Ascending aorta (tissue), 2 donors: ENCODE data around the gene ETV1. TPM values are rescaled to one million over a fixed set of nuclear protein-coding genes. Genes with fewer than 3 reads are reported as not detected.
A peak's percentile ranks its signal among the peaks of the same experiment; 100 is the strongest.

Experiments
- DNase-seq, 2 donors: peaks; one replicate each; pipeline ENCODE4 v3.0.0-alpha.2; 2019; ENCODE audit warnings: low spot score in 2 of 2
- H3K27ac ChIP-seq, 2 donors: fragments of 200-600 bp; sonication (generic); one replicate each; pipeline ENCODE4 v1.5.1; 2016 to 2017; ENCODE audit warnings: mild to moderate bottlenecking in 1 of 2
- H3K27me3 ChIP-seq: fragments of 200-600 bp; sonication (generic); one replicate; pipeline ENCODE4 v1.5.1; 2017
- H3K36me3 ChIP-seq, 2 donors: fragments of 200-600 bp; sonication (generic); one replicate each; pipeline ENCODE4 v1.5.1; 2016
- H3K4me1 ChIP-seq, 2 donors: fragments of 200-600 bp; sonication (generic); one replicate each; pipeline ENCODE4 v1.5.1; 2016 to 2017; ENCODE audit warnings: mild to moderate bottlenecking in 1 of 2
- H3K4me3 ChIP-seq, 2 donors: fragments of 200-600 bp; sonication (generic); one replicate each; pipeline ENCODE4 v1.5.1; 2016 to 2017; ENCODE audit warnings: mild to moderate bottlenecking in 1 of 2
- H3K9me3 ChIP-seq, 2 donors: fragments of 200-600 bp; sonication (generic); one replicate each; pipeline ENCODE4 v1.5.1; 2016
- CTCF ChIP-seq, 3 experiments: fragments of 200-600 bp in 2 of 3; fragments of 450-650 bp in 1 of 3; sonication (generic) in 2 of 3; IDR thresholded peaks; one replicate each; pipeline ENCODE4 v1.5.1; 2016 to 2019; ENCODE audit warnings: antibody characterized with exemption in 3 of 3, mild to moderate bottlenecking in 1 of 3, moderate library complexity in 1 of 3
- intact Hi-C: fragments of 100-400 bp; cut with DNase I; formaldehyde crosslinking; loops from one replicate; pipeline ENCODE4 v1.15.1; 2023
- total RNA-seq: library from RNA; depleted of rRNA; stranded (reverse); fragments of >200 nt; gene quantifications from one replicate; pipeline ENCODE4 v1.1.0, GENCODE V29; 2016

ETV1 gene
- 5.3 TPM for total RNA-seq

DNA sequence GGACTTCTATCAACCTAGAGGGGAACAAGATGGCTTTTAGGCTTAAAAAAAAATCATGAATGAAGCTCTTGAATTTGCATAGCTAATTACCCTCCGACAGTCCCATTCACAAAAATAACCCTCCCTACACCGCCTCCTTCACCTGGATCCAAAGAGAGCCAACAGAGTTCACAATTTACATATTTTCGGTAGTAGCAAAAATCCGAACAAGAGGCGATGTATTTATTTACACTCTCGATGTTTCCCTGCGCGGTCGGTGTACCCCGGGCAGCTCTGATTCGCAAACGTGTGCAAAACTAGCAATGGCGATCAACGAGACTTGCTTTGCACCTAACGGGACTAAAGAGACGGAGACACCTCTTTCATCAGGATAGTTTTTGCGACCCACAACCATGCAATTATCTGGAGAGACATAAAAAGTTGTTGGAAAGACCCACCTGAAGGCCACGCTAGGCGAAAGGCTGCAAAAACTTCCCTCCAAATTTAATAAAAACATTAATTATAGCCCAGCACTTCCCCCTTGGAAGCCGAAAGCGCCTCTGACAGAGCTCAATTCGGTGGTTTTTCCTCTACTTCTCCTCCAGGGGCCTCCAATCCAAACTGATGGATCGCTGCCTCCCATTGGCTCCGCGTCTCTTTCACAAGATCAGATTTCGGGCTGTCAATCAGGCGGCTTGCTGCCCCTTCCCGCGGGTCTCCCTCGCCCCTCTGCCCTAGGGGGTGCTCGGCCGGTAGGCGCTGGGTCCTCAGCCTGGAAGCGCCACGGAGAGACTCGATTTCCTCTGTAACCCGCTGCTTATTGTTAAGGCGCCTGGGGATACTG is at the start of gene ETV1:
Gene ETV1 (minus strand): TSS at position 541 of the 823 bp plus-strand sequence. CDS start 614 bp downstream, outside the sequence.
- no peaks in the 10 kb centered on the region for H3K27me3 ChIP-seq
- peak in 2 of 3 experiments; percentile 24 to 42 for TF ChIP-seq CTCF (IDR thresholded peaks at IDR 0.05)
- no peaks in the 10 kb centered on the region for H3K9me3 ChIP-seq
- H3K27ac ChIP-seq = peak within 1 kb of the TSS; percentile 91 to 93
- peak within 1 kb of the TSS; percentile 79 to 94 for H3K4me3 ChIP-seq
- H3K4me1 ChIP-seq = peaks cover 0 to 6% of the 10 kb centered on the region in 2 donors
- intact Hi-C loops = loop anchor here (5.0 kb wide), 1 partner anchor 67 kb away; no protein-coding TSS in a partner anchor
- peak in 1 of 2 donors; percentile 81 for DNase-seq
- no peaks in the 10 kb centered on the region for H3K36me3 ChIP-seq

DNA sequence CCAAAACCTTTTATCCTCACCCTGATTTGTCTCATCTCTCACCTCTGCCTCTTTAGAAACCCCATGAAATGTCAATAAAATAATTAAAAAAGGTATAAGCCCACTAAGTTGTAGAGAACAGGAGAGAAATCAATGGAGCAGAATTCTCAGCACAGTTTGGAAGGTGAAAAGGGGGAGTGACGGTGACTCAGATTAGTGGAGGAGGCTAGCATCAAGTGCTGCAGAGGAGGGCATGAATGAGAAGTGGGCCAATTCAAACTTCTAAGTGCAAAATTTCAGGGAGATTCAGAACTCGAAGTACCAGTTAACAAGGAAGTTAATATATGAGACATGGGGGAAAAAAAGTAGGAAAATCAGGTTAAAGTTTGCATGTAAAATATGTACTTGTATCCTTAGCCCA is 34.9 kb upstream of the ETV1 start:
- intact Hi-C loops = no loop called here
- no peaks in the 10 kb centered on the region for H3K4me1 ChIP-seq
- H3K9me3 ChIP-seq = no peaks in the 10 kb centered on the region
- no peaks in the 10 kb centered on the region for H3K27me3 ChIP-seq
- no peaks in the 10 kb centered on the region for H3K36me3 ChIP-seq
- no peak overlapping the region for H3K27ac ChIP-seq
- DNase-seq = no peak
- TF ChIP-seq CTCF (IDR thresholded peaks at IDR 0.05) = no peak
- H3K4me3 ChIP-seq = no peak overlapping the region

DNA sequence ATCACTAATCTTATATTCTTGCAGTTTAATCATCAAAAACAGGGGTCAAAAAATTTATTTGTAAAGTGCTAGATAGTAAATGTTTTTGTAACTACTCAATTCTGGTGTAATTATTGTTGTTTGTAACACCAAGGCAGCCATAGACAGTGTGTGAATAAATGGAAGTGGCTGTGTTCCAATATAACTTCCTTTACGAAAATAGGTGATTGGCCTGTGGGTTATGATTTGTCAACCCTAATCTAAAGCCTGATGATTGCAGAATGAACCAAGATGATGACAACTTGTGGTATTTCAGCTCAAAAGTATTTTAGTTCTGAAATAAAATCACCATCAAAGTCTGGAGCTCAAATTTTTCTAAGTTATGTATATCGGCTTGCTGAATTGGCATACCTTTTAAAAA is 34.4 kb upstream of the ETV1 start:
- H3K27ac ChIP-seq = no peak overlapping the region
- H3K4me1 ChIP-seq = no peaks in the 10 kb centered on the region
- H3K9me3 ChIP-seq = no peaks in the 10 kb centered on the region
- DNase-seq = no peak
- no peaks in the 10 kb centered on the region for H3K36me3 ChIP-seq
- TF ChIP-seq CTCF (IDR thresholded peaks at IDR 0.05) = no peak
- intact Hi-C loops = no loop called here
- no peaks in the 10 kb centered on the region for H3K27me3 ChIP-seq
- H3K4me3 ChIP-seq = no peak overlapping the region

- intact Hi-C loops = no loop called here
- TF ChIP-seq CTCF (IDR thresholded peaks at IDR 0.05) = no peak
- H3K4me1 ChIP-seq = no peaks in the 10 kb centered on the region
- H3K9me3 ChIP-seq = no peaks in the 10 kb centered on the region
- no peaks in the 10 kb centered on the region for H3K27me3 ChIP-seq
- H3K4me3 ChIP-seq = no peak overlapping the region
- H3K27ac ChIP-seq = no peak overlapping the region
- no peak for DNase-seq
- H3K36me3 ChIP-seq = no peaks in the 10 kb centered on the region
Measured at GRCh38 chr7:14023342-14023741, 33.9 kb upstream of the ETV1 start.

DNA sequence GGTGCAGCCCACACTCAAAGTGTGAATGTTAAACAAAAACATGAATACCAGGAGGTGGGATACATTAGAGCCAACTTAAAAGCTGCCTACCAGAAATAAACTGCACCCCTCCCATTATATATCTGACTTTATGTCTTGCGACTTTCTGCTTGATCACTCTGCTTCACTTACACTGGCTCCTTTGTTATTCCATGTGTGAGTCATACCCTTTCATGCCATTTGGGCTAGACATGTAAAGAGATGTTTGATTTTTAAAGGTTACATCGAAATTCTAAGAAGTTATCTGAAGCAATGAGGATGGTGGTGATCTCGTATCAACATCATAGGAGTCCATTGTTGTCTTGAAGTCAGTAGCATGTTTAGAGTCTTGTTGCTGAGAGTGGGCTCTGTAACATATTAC is 31.6 kb upstream of the ETV1 start:
- no peaks in the 10 kb centered on the region for H3K27me3 ChIP-seq
- no peak for TF ChIP-seq CTCF (IDR thresholded peaks at IDR 0.05)
- no peak overlapping the region for H3K4me3 ChIP-seq
- H3K4me1 ChIP-seq = no peaks in the 10 kb centered on the region
- DNase-seq = no peak
- no peaks in the 10 kb centered on the region for H3K9me3 ChIP-seq
- no peak overlapping the region for H3K27ac ChIP-seq
- no peaks in the 10 kb centered on the region for H3K36me3 ChIP-seq
- intact Hi-C loops = no loop called here
